Rectal smooth muscle tissue (tissue), 1 donor: Measurements from ENCODE around the gene RPL13A.
"Not testable (repeated sequence)": the region's sequence is repeated elsewhere in the genome, so short reads cannot be mapped to it uniquely, and the experiment has no call there.

ENCODE experiments used
- H3K27ac ChIP-seq: one replicate; pipeline ENCODE4 v1.7.0; 2013; ENCODE audit warnings: low read depth, low read length, inconsistent platforms
- H3K27me3 ChIP-seq: one replicate; pipeline ENCODE4 v1.7.0; 2013; ENCODE audit warnings: low read length; ENCODE audit not compliant: control insufficient read depth, insufficient read depth
- H3K36me3 ChIP-seq: one replicate; pipeline ENCODE4 v1.7.0; 2013; ENCODE audit warnings: low read length; ENCODE audit not compliant: control insufficient read depth, insufficient read depth
- H3K4me1 ChIP-seq: one replicate; pipeline ENCODE4 v1.7.0; 2013; ENCODE audit warnings: low read length; ENCODE audit not compliant: control insufficient read depth, insufficient read depth
- H3K4me3 ChIP-seq: one replicate; pipeline ENCODE4 v1.7.0; 2013; ENCODE audit warnings: low read length
- H3K9ac ChIP-seq: one replicate; pipeline ENCODE4 v1.7.0; 2013; ENCODE audit warnings: low read length

Gene RPL13A

DNA sequence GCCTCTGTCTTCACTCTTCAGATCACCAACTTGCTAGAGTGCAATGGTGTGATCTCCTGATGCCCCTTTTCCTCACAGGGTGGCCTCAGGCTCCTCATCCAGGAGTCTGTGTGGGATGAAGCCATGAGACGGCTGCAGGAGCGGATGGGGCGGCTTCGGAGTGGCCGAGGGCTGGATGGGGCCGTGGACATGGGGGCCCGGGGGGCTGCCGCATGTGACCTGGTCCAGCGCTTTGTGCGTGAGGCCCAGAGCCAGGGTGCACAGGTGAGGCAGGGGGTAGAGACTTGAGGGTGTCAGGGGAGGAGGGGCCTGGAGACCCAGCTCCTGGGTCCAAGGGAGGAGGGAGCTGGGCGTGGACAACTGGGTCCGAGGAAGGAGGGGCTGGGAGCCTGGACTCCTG, 24.9 kb upstream of the RPL13A start:
- H3K36me3 ChIP-seq = peaks cover 2% of the 10 kb centered on the region
- no peak overlapping the region for H3K27ac ChIP-seq
- no peaks in the 10 kb centered on the region for H3K4me1 ChIP-seq
- no peaks in the 10 kb centered on the region for H3K27me3 ChIP-seq
- H3K9ac ChIP-seq = no peak overlapping the region
- no peak overlapping the region for H3K4me3 ChIP-seq

DNA sequence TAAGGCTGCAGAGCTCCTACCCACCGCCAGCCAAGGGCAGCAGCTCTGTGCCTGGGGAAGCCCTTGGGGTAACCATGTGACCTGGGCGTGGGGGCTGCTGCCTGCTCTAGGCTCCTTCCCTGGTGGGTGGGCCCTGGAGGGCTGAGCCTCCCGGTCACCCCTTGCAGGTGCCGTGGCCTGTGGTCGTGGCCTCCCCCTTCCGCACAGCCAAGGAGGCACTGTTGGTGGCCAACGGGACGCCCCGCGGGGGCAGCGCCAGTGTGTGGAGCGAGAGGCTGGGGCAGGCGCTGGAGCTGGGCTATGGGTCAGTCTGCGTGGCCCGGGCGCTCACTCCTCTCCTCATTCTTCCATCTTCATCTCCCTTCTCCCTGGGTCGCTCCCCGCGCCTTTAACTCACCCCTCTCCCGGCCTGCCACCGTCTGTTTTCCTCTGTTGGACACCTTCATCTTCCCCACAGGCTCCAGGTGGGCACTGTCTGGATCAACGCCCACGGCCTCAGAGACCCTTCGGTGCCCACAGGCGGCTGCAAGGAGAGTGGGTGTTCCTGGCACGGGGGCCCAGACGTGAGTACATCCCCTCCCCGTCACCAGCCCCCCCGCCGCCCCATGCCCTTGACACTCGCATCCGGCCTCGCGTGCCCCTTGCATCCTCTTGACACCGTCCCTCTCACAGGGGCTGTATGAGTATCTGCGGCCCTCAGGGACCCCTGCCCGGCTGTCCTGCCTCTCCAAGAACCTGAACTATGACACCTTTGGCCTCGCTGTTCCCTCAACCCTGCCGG, 23.3 kb upstream of the RPL13A start:
- H3K4me1 ChIP-seq = no peaks in the 10 kb centered on the region
- no peak overlapping the region for H3K4me3 ChIP-seq
- no peak overlapping the region for H3K27ac ChIP-seq
- no peaks in the 10 kb centered on the region for H3K27me3 ChIP-seq
- H3K36me3 ChIP-seq = peaks cover 2% of the 10 kb centered on the region
- H3K9ac ChIP-seq = no peak overlapping the region

DNA sequence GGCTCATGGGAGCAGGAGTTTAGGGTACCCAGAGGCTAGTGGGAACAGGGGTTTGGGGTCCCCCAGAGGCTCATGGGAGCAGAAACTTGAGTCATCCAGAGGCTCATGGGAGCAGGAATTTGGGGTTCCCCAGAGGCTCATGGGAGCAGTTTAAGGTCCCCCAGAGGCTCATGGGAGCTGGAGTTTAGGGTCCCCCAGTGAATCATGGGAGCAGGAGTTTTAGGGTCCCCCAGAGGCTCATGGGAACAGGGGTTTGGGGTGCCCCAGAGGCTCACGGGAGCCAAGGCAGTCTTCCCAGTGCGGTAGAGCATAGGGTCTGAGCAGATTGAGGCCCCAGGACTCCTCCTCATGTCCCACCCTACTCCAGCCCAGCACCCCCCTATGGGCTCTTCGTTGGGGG, 22.0 kb upstream of the RPL13A start:
- Histone ChIP-seq H3K27ac (no peak overlapping the region), H3K4me3 (no peak overlapping the region), H3K4me1 (no peaks in the 10 kb centered on the region), H3K36me3 (peaks cover 5% of the 10 kb centered on the region), H3K9ac (no peak overlapping the region), H3K27me3 (no peaks in the 10 kb centered on the region)

DNA sequence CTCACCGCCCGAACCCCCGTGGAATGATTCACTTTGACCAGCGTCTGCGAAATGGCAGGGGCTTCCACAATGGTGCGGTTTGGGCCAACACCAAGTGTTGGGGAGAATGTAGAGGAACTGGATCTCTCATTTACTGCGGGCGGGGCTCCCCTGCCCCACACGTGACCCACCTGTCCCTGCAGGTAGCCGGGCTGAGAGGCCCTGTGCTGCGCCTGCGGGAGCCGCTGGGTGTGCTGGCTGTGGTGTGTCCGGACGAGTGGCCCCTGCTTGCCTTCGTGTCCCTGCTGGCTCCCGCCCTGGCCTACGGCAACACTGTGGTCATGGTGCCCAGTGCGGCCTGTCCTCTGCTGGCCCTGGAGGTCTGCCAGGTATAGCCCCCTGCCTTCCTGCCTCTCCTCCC, 19.2 kb upstream of the RPL13A start:
- Histone ChIP-seq H3K4me3 (no peak overlapping the region), H3K27ac (no peak overlapping the region), H3K27me3 (no peaks in the 10 kb centered on the region), H3K9ac (no peak overlapping the region), H3K36me3 (peaks cover 5% of the 10 kb centered on the region), H3K4me1 (no peaks in the 10 kb centered on the region)

- Histone ChIP-seq H3K27ac (peak overlapping the region; percentile 14), H3K36me3 (peaks cover 5% of the 10 kb centered on the region), H3K9ac (no peak overlapping the region), H3K27me3 (no peaks in the 10 kb centered on the region), H3K4me3 (no peak overlapping the region), H3K4me1 (no peaks in the 10 kb centered on the region)
These were observed 18.5 kb upstream of the RPL13A start for GRCh38 chr19:49468746-49469447.

DNA sequence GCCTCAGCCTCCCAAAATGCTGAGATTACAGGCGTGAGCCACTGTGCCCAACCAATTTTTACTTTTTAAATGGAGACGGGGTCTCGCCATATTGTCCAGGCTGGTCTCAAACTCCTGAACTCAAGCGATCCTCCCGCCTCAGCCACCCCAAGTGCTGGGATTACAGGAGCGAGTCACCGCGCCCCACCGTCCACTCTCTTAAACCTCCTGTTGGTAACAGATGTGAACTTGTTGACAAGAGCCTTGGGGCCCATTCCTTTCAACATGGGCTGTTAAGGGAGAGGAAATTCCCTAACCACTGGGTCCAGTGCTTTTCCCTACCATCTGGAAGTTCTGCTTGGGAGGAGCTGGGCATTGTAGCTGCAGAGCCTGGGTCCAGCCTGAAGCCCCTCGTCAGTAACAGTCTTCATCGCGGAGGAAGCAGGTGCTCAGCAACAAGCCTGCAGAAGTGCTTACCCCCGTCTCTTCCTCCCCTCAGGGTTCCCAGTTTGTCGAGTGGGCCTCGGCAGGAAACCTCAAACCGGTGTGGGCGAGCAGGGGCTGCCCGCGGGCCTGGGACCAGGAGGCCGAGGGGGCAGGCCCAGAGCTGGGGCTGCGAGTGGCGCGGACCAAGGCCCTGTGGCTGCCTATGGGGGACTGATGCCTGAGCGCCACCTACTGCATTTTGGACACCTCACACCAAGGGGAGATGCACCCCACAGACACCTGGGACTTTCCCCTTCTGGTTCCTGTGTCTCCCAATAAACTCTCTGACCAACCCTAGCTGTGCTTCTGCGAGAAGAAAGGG, 17.4 kb upstream of the RPL13A start:
- H3K27ac ChIP-seq = no peak overlapping the region
- no peaks in the 10 kb centered on the region for H3K27me3 ChIP-seq
- peaks cover 3% of the 10 kb centered on the region for H3K36me3 ChIP-seq
- no peak overlapping the region for H3K4me3 ChIP-seq
- no peaks in the 10 kb centered on the region for H3K4me1 ChIP-seq
- no peak overlapping the region for H3K9ac ChIP-seq

DNA sequence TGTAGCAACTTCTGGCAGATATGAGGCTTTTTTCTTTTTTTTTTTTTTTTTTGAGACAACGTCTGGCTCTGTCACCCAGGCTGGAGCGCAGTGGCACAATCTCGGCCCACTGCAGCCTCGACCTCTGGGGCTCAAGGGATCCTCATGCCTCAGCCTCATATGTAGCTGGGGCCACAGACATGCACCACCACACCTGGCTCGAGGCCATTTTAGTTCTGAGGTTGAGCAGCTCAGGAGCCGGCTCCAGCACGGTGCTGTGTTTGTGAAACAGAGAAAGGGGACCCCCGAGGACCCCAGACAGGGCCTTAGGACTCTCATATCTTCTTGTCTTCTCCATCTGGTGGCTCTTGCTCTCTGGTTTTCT, 16.8 kb upstream of the RPL13A start:
- Histone ChIP-seq H3K27me3 (no peaks in the 10 kb centered on the region), H3K4me1 (no peaks in the 10 kb centered on the region), H3K27ac (no peak overlapping the region), H3K4me3 (no peak overlapping the region), H3K9ac (no peak overlapping the region), H3K36me3 (peaks cover 3% of the 10 kb centered on the region)

GRCh38 chr19:49472936-49473335, 14.5 kb upstream of the RPL13A start:
- H3K4me3 ChIP-seq = no peak overlapping the region
- H3K27me3 ChIP-seq = no peaks in the 10 kb centered on the region
- peaks cover 3% of the 10 kb centered on the region for H3K36me3 ChIP-seq
- H3K4me1 ChIP-seq = no peaks in the 10 kb centered on the region
- H3K27ac ChIP-seq = no peak overlapping the region
- no peak overlapping the region for H3K9ac ChIP-seq

GRCh38 chr19:49473501-49473867, 13.9 kb upstream of the RPL13A start:
- H3K4me1 ChIP-seq, H3K27me3 ChIP-seq, H3K9ac ChIP-seq, H3K36me3 ChIP-seq: not testable (repeated sequence)
- Histone ChIP-seq H3K4me3 (peak overlapping the region; percentile 75), H3K27ac (peak overlapping the region; percentile 77)

GRCh38 chr19:49473868-49474541, 13.4 kb upstream of the RPL13A start, which contains the start of gene FLT3LG:
Gene FLT3LG, plus strand, starts transcription at chr19:49474215. Its CDS starts 425 bp downstream, at chr19:49474640.
- H3K36me3 ChIP-seq = peaks cover 3% of the 10 kb centered on the region
- H3K27ac ChIP-seq = peak within 1 kb of the TSS; percentile 77
- peak within 1 kb of the TSS; percentile 39 for H3K9ac ChIP-seq
- no peaks in the 10 kb centered on the region for H3K27me3 ChIP-seq
- no peaks in the 10 kb centered on the region for H3K4me1 ChIP-seq
- H3K4me3 ChIP-seq = peak within 1 kb of the TSS; percentile 75

- no peaks in the 10 kb centered on the region for H3K27me3 ChIP-seq
- peaks cover 3% of the 10 kb centered on the region for H3K36me3 ChIP-seq
- H3K9ac ChIP-seq = peak overlapping the region; percentile 39
- peak overlapping the region; percentile 77 for H3K27ac ChIP-seq
- H3K4me1 ChIP-seq = no peaks in the 10 kb centered on the region
- H3K4me3 ChIP-seq = peak overlapping the region; percentile 75
These were observed 12.9 kb upstream of the RPL13A start for GRCh38 chr19:49474542-49474924.
